IMR-90 (cell line): Measurements from ENCODE around the gene REV3L. TPM values are rescaled to one million over a fixed set of nuclear protein-coding genes. Genes with fewer than 3 reads are reported as not detected.

Source experiments
- ATAC-seq: fragments of 200-7000 bp; cut with Tn5 transposase; 2 replicates; pipeline ENCODE4 v1.9.1; 2020; ENCODE audit warnings: low read depth, mild to moderate bottlenecking, moderate library complexity
- BruUV-seq: library from RNA; stranded (reverse); fragments of 400-500 nt; replicated peaks from 2 replicates; lab custom pipeline; 2021; lab: Mats Ljungman, UMichigan
- CTCF ChIA-PET: fragments of 300-600 bp; formaldehyde crosslinking; extraction: SDS; loops from one replicate; lab custom pipeline; 2021; ENCODE audit warnings: antibody characterized with exemption; lab: Yijun Ruan, JAX
- POLR2A ChIA-PET: fragments of 300-600 bp; sonication (Branson Sonifier 250); formaldehyde crosslinking; loops from one replicate; lab custom pipeline; 2022; ENCODE audit warnings: antibody characterized with exemption; ENCODE audit not compliant: unreplicated experiment; lab: Charles Lee
- DNase-seq: peaks from one replicate; pipeline ENCODE4 v3.0.0; 2013
- H2AFZ ChIP-seq: replicated peaks from 2 replicates; pipeline ENCODE3; 2013; ENCODE audit warnings: low read length, mild to moderate bottlenecking; ENCODE audit not compliant: poor library complexity
- H2AK5ac ChIP-seq: 2 replicates; pipeline ENCODE4 v1.6.1; 2013; ENCODE audit warnings: low read depth, low read length, inconsistent platforms
- H2AK9ac ChIP-seq: replicated peaks from 2 replicates; pipeline ENCODE3; 2013; ENCODE audit warnings: mild to moderate bottlenecking, low read depth, low read length, moderate library complexity; ENCODE audit not compliant: poor library complexity
- H2BK120ac ChIP-seq: 2 replicates; pipeline ENCODE4 v1.6.1; 2013; ENCODE audit warnings: low read depth, low read length, inconsistent platforms
- H2BK15ac ChIP-seq: 3 replicates; pipeline ENCODE4 v1.6.1; 2013; ENCODE audit warnings: low read depth, low read length, inconsistent platforms
- H2BK20ac ChIP-seq: 2 replicates; pipeline ENCODE4 v1.6.1; 2013; ENCODE audit warnings: low read depth, mild to moderate bottlenecking, inconsistent platforms, low read length, moderate library complexity
- H2BK5ac ChIP-seq: 2 replicates; pipeline ENCODE4 v1.6.1; 2013; ENCODE audit warnings: mild to moderate bottlenecking, low read depth, low read length, inconsistent platforms; ENCODE audit not compliant: poor library complexity, severe bottlenecking
- H3K14ac ChIP-seq: replicated peaks from 2 replicates; pipeline ENCODE4 v1.6.1; 2013; ENCODE audit warnings: low read depth, low read length, inconsistent platforms
- H3K18ac ChIP-seq: 2 replicates; pipeline ENCODE4 v1.6.1; 2013; ENCODE audit warnings: low read depth, low read length, control low read depth
- H3K23ac ChIP-seq: 2 replicates; pipeline ENCODE4 v1.6.1; 2013; ENCODE audit warnings: low read depth, low read length, inconsistent platforms
- H3K27ac ChIP-seq: 2 replicates; pipeline ENCODE4 v1.5.1; 2013; ENCODE audit warnings: mild to moderate bottlenecking, control low read depth, low read length; ENCODE audit not compliant: insufficient read depth
- H3K27me3 ChIP-seq: 2 replicates; pipeline ENCODE4 v1.6.1; 2013; ENCODE audit warnings: low read length; ENCODE audit not compliant: control insufficient read depth, insufficient read depth
- H3K36me3 ChIP-seq: 2 replicates; pipeline ENCODE4 v1.6.1; 2013; ENCODE audit warnings: low read length, mixed read lengths; ENCODE audit not compliant: control insufficient read depth, insufficient read depth
- H3K4ac ChIP-seq: 2 replicates; pipeline ENCODE4 v1.6.1; 2013; ENCODE audit warnings: low read depth, low read length, inconsistent platforms
- H3K4me1 ChIP-seq: 2 replicates; pipeline ENCODE4 v1.6.1; 2013; ENCODE audit warnings: low read length, mixed read lengths; ENCODE audit not compliant: control insufficient read depth, insufficient read depth
- H3K4me2 ChIP-seq: 2 replicates; pipeline ENCODE4 v1.6.1; 2013; ENCODE audit warnings: low read depth, mild to moderate bottlenecking, control low read depth, low read length, moderate library complexity
- H3K4me3 ChIP-seq: 2 replicates; pipeline ENCODE4 v1.5.1; 2013; ENCODE audit warnings: low read depth, mild to moderate bottlenecking, control low read depth, low read length, moderate library complexity; ENCODE audit not compliant: insufficient read depth
- H3K56ac ChIP-seq: 2 replicates; pipeline ENCODE4 v1.6.1; 2013; ENCODE audit warnings: low read length, inconsistent platforms; ENCODE audit not compliant: insufficient read depth; ENCODE audit errors: extremely low read depth
- H3K79me1 ChIP-seq, 2 experiments: 2 replicates each; pipeline ENCODE4 v1.6.1; 2013; ENCODE audit warnings: low read length in 2 of 2, inconsistent platforms in 1 of 2, low read depth in 1 of 2
- H3K9ac ChIP-seq: 2 replicates; pipeline ENCODE4 v1.6.1; 2013; ENCODE audit warnings: low read depth, low read length, control low read depth
- H3K9me1 ChIP-seq: 2 replicates; pipeline ENCODE4 v1.6.1; 2013; ENCODE audit warnings: low read length, inconsistent platforms; ENCODE audit not compliant: insufficient read depth
- H3K9me3 ChIP-seq: 2 replicates; pipeline ENCODE4 v1.6.1; 2013; ENCODE audit warnings: low read length; ENCODE audit not compliant: control insufficient read depth, insufficient read depth
- H4K20me1 ChIP-seq: 2 replicates; pipeline ENCODE4 v1.6.1; 2013; ENCODE audit warnings: low read length, inconsistent platforms; ENCODE audit not compliant: insufficient read depth
- H4K5ac ChIP-seq: 2 replicates; pipeline ENCODE4 v1.6.1; 2013; ENCODE audit warnings: mild to moderate bottlenecking, low read depth, low read length, control low read depth
- H4K8ac ChIP-seq, 2 experiments: 2 replicates each; pipeline ENCODE4 v1.6.1; 2013; ENCODE audit warnings: low read depth in 2 of 2, low read length in 2 of 2, control low read depth in 1 of 2, inconsistent platforms in 1 of 2
- H4K91ac ChIP-seq: 2 replicates; pipeline ENCODE4 v1.6.1; 2013; ENCODE audit warnings: low read depth, low read length, inconsistent platforms; ENCODE audit not compliant: insufficient read depth
- BHLHE40 ChIP-seq: fragments of 150-350 bp; IDR thresholded peaks from 2 replicates; pipeline ENCODE4 v1.6.1; 2016; ENCODE audit warnings: mild to moderate bottlenecking, low read depth, low read length
- CEBPB ChIP-seq: IDR thresholded peaks from 2 replicates; pipeline ENCODE4 v1.6.1; 2012; ENCODE audit warnings: low read depth, low read length, improper control_type of control experiment
- CHD1 ChIP-seq: IDR thresholded peaks from 2 replicates; pipeline ENCODE4 v1.6.1; 2012; ENCODE audit warnings: low read depth, low read length, improper control_type of control experiment
- FOS ChIP-seq: fragments of 150-350 bp; IDR thresholded peaks from 2 replicates; pipeline ENCODE4 v1.6.1; 2016; ENCODE audit warnings: low read depth, low read length
- MAFK ChIP-seq: IDR thresholded peaks from 2 replicates; pipeline ENCODE4 v1.6.1; 2012; ENCODE audit warnings: low read depth, low read length, improper control_type of control experiment
- MAZ ChIP-seq: IDR thresholded peaks from 2 replicates; pipeline ENCODE4 v1.6.1; 2012; ENCODE audit warnings: low read depth, mild to moderate bottlenecking, low read length, improper control_type of control experiment, moderate library complexity, borderline replicate concordance
- MXI1 ChIP-seq: IDR thresholded peaks from 2 replicates; pipeline ENCODE4 v1.6.1; 2012; ENCODE audit warnings: low read depth, mild to moderate bottlenecking, low read length, moderate library complexity, borderline replicate concordance
- NFE2L2 ChIP-seq: fragments of 150-350 bp; IDR thresholded peaks from 2 replicates; pipeline ENCODE4 v1.6.1; 2016; ENCODE audit warnings: low read depth, mild to moderate bottlenecking, low read length
- POLR2A ChIP-seq: IDR thresholded peaks from 2 replicates; pipeline ENCODE4 v1.6.1; 2012; ENCODE audit warnings: mild to moderate bottlenecking, low read depth, low read length
- RAD21 ChIP-seq: IDR thresholded peaks from 2 replicates; pipeline ENCODE4 v1.6.1; 2012; ENCODE audit warnings: low read length, improper control_type of control experiment
- RCOR1 ChIP-seq: IDR thresholded peaks from 2 replicates; pipeline ENCODE4 v1.6.1; 2012; ENCODE audit warnings: mild to moderate bottlenecking, low read length, improper control_type of control experiment; ENCODE audit not compliant: insufficient replicate concordance
- RFX5 ChIP-seq: IDR thresholded peaks from 2 replicates; pipeline ENCODE4 v1.8.0; 2012; ENCODE audit warnings: low read depth, mild to moderate bottlenecking, low read length, moderate library complexity
- SMC3 ChIP-seq: fragments of 150-350 bp; IDR thresholded peaks from 2 replicates; pipeline ENCODE4 v1.6.1; 2016; ENCODE audit warnings: low read depth, mild to moderate bottlenecking, antibody characterized with exemption, low read length, moderate library complexity
- WGBS, 2 experiments: methylation state at CpG; one replicate each; pipeline versions ENCODE4 v1.1.5 to v1.1.7; 2013; ENCODE audit warnings: missing lambda C conversion rate in 2 of 2; ENCODE audit not compliant: insufficient read length in 1 of 2; ENCODE audit errors: extremely low coverage in 2 of 2; 5-methylcytosine and 5-hydroxymethylcytosine counted together
- dilution Hi-C: fragments of 300-500 bp; cut with HindIII; formaldehyde crosslinking; loops from one replicate; pipeline ENCODE4 v1.14.3; 2018; ENCODE audit warnings: low sequenced_read_pairs; ENCODE audit not compliant: unreplicated experiment
- in situ Hi-C: fragments of 300-500 bp; cut with MboI; formaldehyde crosslinking; loops from 3 replicates; pipeline ENCODE4 v1.14.3; 2019; ENCODE audit warnings: low sequenced_read_pairs, inconsistent platforms, mixed read lengths
- intact Hi-C: fragments of 100-400 bp; cut with micrococcal nuclease; formaldehyde crosslinking; loops from 2 replicates; pipeline ENCODE4 v1.10.0; 2022
- polyA plus RNA-seq, 3 experiments: library from polyadenylated mRNA; depleted of rRNA; stranded (reverse); fragments of >200 nt; gene quantifications; 2 replicates each; pipeline ENCODE4 v1.2.3, GENCODE V29; 2012; ENCODE audit warnings: low replicate concordance in 1 of 3
- total RNA-seq: library from RNA; depleted of rRNA; stranded (reverse); fragments of >200 nt; gene quantifications from 2 replicates; pipeline ENCODE4 v1.2.3, GENCODE V29; 2012
- TF ChIP-seq, protein P1 (sequence below): fragments of 150-350 bp; IDR thresholded peaks from 2 replicates; pipeline ENCODE4 v1.6.1; 2016; ENCODE audit warnings: low read depth, mild to moderate bottlenecking, low read length, moderate library complexity, borderline replicate concordance
- TF ChIP-seq, protein P2 (sequence below): conservative IDR thresholded peaks from 2 replicates; pipeline ENCODE4 v1.5.1; 2012; ENCODE audit warnings: mild to moderate bottlenecking, low read depth, low read length, improper control_type of control experiment
- TF ChIP-seq, protein P3 (sequence below): fragments of 150-350 bp; IDR thresholded peaks from 2 replicates; pipeline ENCODE4 v1.6.1; 2017; ENCODE audit warnings: mild to moderate bottlenecking, antibody characterized with exemption, low read length, low read depth

The REV3L gene
- total and polyA plus RNA-seq, 2 of the 4 experiments (the other 2 are of a cell fraction) = 7.4 to 15.4 TPM

DNA sequence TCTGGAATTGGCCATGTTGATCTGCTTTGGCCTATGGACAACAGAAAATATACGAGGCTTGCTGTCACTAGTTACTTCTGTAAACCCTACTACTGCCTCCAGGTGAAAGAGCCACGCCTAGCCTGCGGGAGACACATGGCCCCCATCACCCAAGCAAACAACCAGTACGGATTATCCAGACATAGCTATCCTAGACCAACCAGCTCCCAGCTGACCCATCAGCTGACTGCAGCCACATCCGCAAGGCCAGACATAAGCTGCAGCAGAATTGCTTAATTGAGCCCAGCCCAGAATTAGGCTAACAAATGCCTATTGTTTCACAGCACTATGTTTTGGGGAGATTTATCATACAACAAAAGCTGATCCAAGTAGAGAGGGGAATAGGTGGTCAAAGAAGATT, 13.5 kb downstream of the REV3L start:
- Histone ChIP-seq H3K4ac (peak overlapping the region; percentile 60), H3K27me3 (no peaks in the 10 kb centered on the region), H2BK20ac (no peak overlapping the region; the same call in 1 of the 2 replicates), H2AFZ (no peak overlapping the region), H2BK120ac (peak overlapping the region; percentile 35; the same call in 1 of the 2 replicates), H4K91ac (no peak overlapping the region; the same call in 1 of the 2 replicates), H2BK5ac (peak overlapping the region; percentile 15), H3K4me2 (no peak overlapping the region), H3K79me1 (peaks cover 20 to 62% of the 10 kb centered on the region in 2 experiments), H4K5ac (no peak overlapping the region), H2AK5ac (peak overlapping the region; percentile 61), H2AK9ac (peak overlapping the region; percentile 75), H3K27ac (no peak overlapping the region), H3K36me3 (peaks cover 3% of the 10 kb centered on the region; the same call in 1 of the 2 replicates), H3K18ac (no peak overlapping the region), H3K23ac (peak overlapping the region; percentile 52), H3K4me1 (peaks cover 3% of the 10 kb centered on the region), H3K9me1 (peaks cover 13% of the 10 kb centered on the region), H2BK15ac (no peak overlapping the region), H4K8ac (peak overlapping the region in 1 of 2 experiments; percentile 30; a peak in 1 of 4 replicates), H3K9me3 (no peaks in the 10 kb centered on the region), H4K20me1 (peaks cover 26% of the 10 kb centered on the region), H3K56ac (no peak overlapping the region), H3K9ac (no peak overlapping the region), H3K14ac (peak overlapping the region; percentile 68; the same call in 1 of the 2 replicates), H3K4me3 (no peak overlapping the region)
- CTCF ChIA-PET = no interaction called here
- dilution Hi-C loops (no loop called here), in situ Hi-C loops (loop anchor here (10.0 kb wide), 1 partner anchor 205 kb away; no protein-coding TSS in a partner anchor), intact Hi-C loops (no loop called here)
- TF ChIP-seq RFX5 (no peak), SMC3 (no peak), RCOR1 (no peak), RAD21 (no peak), BHLHE40 (no peak), MAZ (no peak), CEBPB (no peak), FOS (no peak), MXI1 (no peak), NFE2L2 (no peak), MAFK (no peak), CHD1 (no peak), POLR2A (no peak)
- TF ChIP-seq, protein P1, sequence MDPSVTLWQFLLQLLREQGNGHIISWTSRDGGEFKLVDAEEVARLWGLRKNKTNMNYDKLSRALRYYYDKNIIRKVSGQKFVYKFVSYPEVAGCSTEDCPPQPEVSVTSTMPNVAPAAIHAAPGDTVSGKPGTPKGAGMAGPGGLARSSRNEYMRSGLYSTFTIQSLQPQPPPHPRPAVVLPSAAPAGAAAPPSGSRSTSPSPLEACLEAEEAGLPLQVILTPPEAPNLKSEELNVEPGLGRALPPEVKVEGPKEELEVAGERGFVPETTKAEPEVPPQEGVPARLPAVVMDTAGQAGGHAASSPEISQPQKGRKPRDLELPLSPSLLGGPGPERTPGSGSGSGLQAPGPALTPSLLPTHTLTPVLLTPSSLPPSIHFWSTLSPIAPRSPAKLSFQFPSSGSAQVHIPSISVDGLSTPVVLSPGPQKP = no peak
- TF ChIP-seq, protein P2, sequence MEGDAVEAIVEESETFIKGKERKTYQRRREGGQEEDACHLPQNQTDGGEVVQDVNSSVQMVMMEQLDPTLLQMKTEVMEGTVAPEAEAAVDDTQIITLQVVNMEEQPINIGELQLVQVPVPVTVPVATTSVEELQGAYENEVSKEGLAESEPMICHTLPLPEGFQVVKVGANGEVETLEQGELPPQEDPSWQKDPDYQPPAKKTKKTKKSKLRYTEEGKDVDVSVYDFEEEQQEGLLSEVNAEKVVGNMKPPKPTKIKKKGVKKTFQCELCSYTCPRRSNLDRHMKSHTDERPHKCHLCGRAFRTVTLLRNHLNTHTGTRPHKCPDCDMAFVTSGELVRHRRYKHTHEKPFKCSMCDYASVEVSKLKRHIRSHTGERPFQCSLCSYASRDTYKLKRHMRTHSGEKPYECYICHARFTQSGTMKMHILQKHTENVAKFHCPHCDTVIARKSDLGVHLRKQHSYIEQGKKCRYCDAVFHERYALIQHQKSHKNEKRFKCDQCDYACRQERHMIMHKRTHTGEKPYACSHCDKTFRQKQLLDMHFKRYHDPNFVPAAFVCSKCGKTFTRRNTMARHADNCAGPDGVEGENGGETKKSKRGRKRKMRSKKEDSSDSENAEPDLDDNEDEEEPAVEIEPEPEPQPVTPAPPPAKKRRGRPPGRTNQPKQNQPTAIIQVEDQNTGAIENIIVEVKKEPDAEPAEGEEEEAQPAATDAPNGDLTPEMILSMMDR = no peak
- TF ChIP-seq, protein P3, sequence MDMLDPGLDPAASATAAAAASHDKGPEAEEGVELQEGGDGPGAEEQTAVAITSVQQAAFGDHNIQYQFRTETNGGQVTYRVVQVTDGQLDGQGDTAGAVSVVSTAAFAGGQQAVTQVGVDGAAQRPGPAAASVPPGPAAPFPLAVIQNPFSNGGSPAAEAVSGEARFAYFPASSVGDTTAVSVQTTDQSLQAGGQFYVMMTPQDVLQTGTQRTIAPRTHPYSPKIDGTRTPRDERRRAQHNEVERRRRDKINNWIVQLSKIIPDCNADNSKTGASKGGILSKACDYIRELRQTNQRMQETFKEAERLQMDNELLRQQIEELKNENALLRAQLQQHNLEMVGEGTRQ = no peak
- POLR2A ChIA-PET = no interaction called here
- WGBS, 2 experiments = 100% methylated on average over 2 of the region's 5 CpGs; no CpG with 5 or more reads in 1 of the 2 experiments
- DNase-seq (no peak), ATAC-seq (no peak)
- BruUV-seq = no TSS peak
